OCI-LY7 (cell line): Measurements from ENCODE around the gene RHBDD1. TPM values are rescaled to one million over a fixed set of nuclear protein-coding genes. Genes with fewer than 3 reads are reported as not detected.

Experiments
- BruUV-seq: library from RNA; stranded (reverse); fragments of 400-500 nt; replicated peaks from 2 replicates; lab custom pipeline; 2021; lab: Mats Ljungman, UMichigan
- CTCF ChIA-PET: fragments of 300-600 bp; sonication (Branson Sonifier 250); formaldehyde crosslinking; loops from one replicate; lab custom pipeline; 2022; ENCODE audit warnings: antibody characterized with exemption; ENCODE audit not compliant: unreplicated experiment; lab: Charles Lee
- POLR2A ChIA-PET: fragments of 300-600 bp; sonication (Branson Sonifier 250); formaldehyde crosslinking; loops from one replicate; lab custom pipeline; 2022; ENCODE audit warnings: antibody characterized with exemption; lab: Charles Lee
- DNase-seq: peaks from one replicate; pipeline ENCODE4 v3.0.0-alpha.2; 2015; ENCODE audit warnings: low spot score
- H2AFZ ChIP-seq: fragments of 200-600 bp; sonication (generic), shearing (Covaris generic); 2 replicates; pipeline ENCODE4 v1.6.1; 2014; ENCODE audit warnings: mild to moderate bottlenecking, antibody characterized with exemption, low read length, moderate library complexity
- H3K27ac ChIP-seq: fragments of 200-600 bp; sonication (generic); 2 replicates; pipeline ENCODE4 v1.5.1; 2014; ENCODE audit warnings: mixed run types, low read depth, mild to moderate bottlenecking, moderate library complexity, low read length, inconsistent platforms; ENCODE audit not compliant: poor library complexity, severe bottlenecking
- H3K36me3 ChIP-seq: fragments of 200-600 bp; sonication (generic); 2 replicates; pipeline ENCODE4 v1.6.1; 2014; ENCODE audit warnings: mild to moderate bottlenecking, antibody characterized with exemption, low read length, moderate library complexity, mixed read lengths; ENCODE audit not compliant: insufficient read depth
- H3K4me1 ChIP-seq: fragments of 200-600 bp; sonication (generic); 2 replicates; pipeline ENCODE4 v1.5.1; 2014; ENCODE audit warnings: mild to moderate bottlenecking, low read length; ENCODE audit not compliant: insufficient read depth, poor library complexity, severe bottlenecking
- H3K4me2 ChIP-seq: fragments of 200-600 bp; sonication (generic); 2 replicates; pipeline ENCODE4 v1.6.1; 2014; ENCODE audit warnings: mild to moderate bottlenecking, low read length
- H3K4me3 ChIP-seq: fragments of 200-600 bp; sonication (generic); 2 replicates; pipeline ENCODE4 v1.5.1; 2014; ENCODE audit warnings: mild to moderate bottlenecking, low read depth, low read length; ENCODE audit not compliant: poor library complexity, severe bottlenecking
- H3K79me2 ChIP-seq: fragments of 200-600 bp; sonication (generic); 2 replicates; pipeline ENCODE4 v1.6.1; 2016; ENCODE audit warnings: low read depth, mild to moderate bottlenecking, low read length, moderate library complexity, mixed read lengths; ENCODE audit not compliant: insufficient read depth
- H3K9me2 ChIP-seq: fragments of 200-600 bp; sonication (generic); 2 replicates; pipeline ENCODE4 v1.6.1; 2016; ENCODE audit warnings: mild to moderate bottlenecking, low read length, mixed read lengths; ENCODE audit not compliant: insufficient read depth
- H3K9me3 ChIP-seq: fragments of 200-600 bp; sonication (generic); 2 replicates; pipeline ENCODE4 v1.6.1; 2014; ENCODE audit warnings: mild to moderate bottlenecking, mixed run types, low read length, mixed read lengths
- H4K20me1 ChIP-seq: fragments of 200-600 bp; sonication (generic); 2 replicates; pipeline ENCODE4 v1.6.1; 2014; ENCODE audit warnings: mild to moderate bottlenecking, antibody characterized with exemption, low read length, moderate library complexity, mixed read lengths; ENCODE audit not compliant: insufficient read depth
- EZH2phosphoT487 ChIP-seq: fragments of 200-600 bp; sonication (generic); IDR thresholded peaks from 2 replicates; pipeline ENCODE4 v1.6.1; 2018; ENCODE audit warnings: low read depth, borderline replicate concordance, mild to moderate bottlenecking, mixed run types, antibody characterized with exemption, low read length, moderate library complexity, mixed read lengths
- intact Hi-C: fragments of 100-400 bp; cut with micrococcal nuclease; formaldehyde crosslinking; loops from one replicate; pipeline ENCODE4 v1.10.0; 2022; ENCODE audit not compliant: unreplicated experiment
- total RNA-seq, 2 experiments: library from RNA; depleted of rRNA in 1 of 2; stranded (reverse); fragments of >200 nt in 1 of 2; shearing (Covaris generic) in 1 of 2; gene quantifications; 2 replicates each; pipeline ENCODE4 v1.2.3, GENCODE V29; 2014 to 2022
- TF ChIP-seq, protein P1 (sequence below): fragments of 200-600 bp; sonication (generic); conservative IDR thresholded peaks from 2 replicates; pipeline ENCODE4 v1.5.1; 2014; ENCODE audit warnings: mild to moderate bottlenecking, antibody characterized with exemption, low read length, moderate library complexity, mixed read lengths

Gene RHBDD1
- total RNA-seq, 2 experiments from 2014 or later, result 40.8 to 80.3 TPM

DNA sequence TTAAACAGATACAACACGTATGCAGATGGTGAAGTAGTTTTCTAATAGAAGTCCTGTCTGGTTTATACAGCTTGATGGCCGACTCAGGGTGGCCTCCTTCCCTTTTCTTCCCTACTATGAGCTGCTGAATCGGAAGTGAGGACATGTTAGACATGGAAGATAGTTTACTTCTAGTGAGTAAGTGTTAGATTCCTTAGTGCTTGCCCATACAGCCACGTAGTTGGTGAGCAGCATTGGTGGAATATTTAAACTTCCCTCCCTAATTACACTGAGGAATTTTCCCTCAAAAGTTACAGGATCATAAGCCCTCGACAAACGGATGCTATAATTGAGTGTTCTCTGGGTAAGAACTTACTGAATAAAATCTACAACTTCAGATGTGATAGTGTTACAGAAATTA is 52.1 kb downstream of the RHBDD1 start:
- H2AFZ ChIP-seq, result no peak overlapping the region
- TF ChIP-seq, protein P1, sequence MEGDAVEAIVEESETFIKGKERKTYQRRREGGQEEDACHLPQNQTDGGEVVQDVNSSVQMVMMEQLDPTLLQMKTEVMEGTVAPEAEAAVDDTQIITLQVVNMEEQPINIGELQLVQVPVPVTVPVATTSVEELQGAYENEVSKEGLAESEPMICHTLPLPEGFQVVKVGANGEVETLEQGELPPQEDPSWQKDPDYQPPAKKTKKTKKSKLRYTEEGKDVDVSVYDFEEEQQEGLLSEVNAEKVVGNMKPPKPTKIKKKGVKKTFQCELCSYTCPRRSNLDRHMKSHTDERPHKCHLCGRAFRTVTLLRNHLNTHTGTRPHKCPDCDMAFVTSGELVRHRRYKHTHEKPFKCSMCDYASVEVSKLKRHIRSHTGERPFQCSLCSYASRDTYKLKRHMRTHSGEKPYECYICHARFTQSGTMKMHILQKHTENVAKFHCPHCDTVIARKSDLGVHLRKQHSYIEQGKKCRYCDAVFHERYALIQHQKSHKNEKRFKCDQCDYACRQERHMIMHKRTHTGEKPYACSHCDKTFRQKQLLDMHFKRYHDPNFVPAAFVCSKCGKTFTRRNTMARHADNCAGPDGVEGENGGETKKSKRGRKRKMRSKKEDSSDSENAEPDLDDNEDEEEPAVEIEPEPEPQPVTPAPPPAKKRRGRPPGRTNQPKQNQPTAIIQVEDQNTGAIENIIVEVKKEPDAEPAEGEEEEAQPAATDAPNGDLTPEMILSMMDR, result no peak
- TF ChIP-seq EZH2phosphoT487, result no peak
- intact Hi-C loops, result no loop called here
- H3K79me2 ChIP-seq, result no peaks in the 10 kb centered on the region
- H3K27ac ChIP-seq, result no peak overlapping the region
- H3K36me3 ChIP-seq, result peaks cover 26% of the 10 kb centered on the region
- no peaks in the 10 kb centered on the region for H4K20me1 ChIP-seq
- ChIA-PET CTCF (no interaction called here), POLR2A (no interaction called here)
- H3K4me3 ChIP-seq, result no peak overlapping the region
- no TSS peak for BruUV-seq
- H3K9me3 ChIP-seq, result no peaks in the 10 kb centered on the region
- peaks cover 8% of the 10 kb centered on the region for H3K4me1 ChIP-seq
- DNase-seq, result no peak
- no peaks in the 10 kb centered on the region for H3K9me2 ChIP-seq
- H3K4me2 ChIP-seq, result no peak overlapping the region

DNA sequence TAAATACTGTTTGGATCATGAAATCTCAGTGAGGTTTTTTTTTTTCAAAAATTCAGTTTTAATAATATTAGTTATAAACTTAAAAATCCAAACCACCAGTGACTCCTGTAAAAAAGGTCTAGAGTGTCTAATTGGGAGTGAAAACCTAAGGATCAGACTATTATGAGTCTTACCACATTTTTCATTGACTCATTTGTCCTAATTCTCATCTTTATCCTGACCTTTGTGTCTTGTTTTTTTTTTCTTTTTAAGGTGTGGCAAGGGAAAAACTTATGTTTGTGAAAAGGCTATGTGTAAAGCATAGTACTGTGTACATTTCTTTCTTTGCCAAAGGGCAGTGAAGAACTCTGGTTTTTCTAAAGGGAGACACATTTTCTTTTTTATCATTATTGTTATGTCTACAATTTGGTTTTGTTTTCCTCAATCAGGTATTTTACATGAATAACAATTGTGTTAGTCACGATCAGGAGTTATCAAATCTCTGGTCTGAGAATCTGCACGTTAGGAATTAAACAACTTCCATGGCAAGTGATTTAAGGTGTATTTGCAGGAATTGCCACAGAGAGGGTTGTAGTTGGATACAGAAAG is 52.6 kb downstream of the RHBDD1 start:
- Histone ChIP-seq H3K4me2 (no peak overlapping the region), H4K20me1 (no peaks in the 10 kb centered on the region), H3K9me3 (no peaks in the 10 kb centered on the region), H3K4me3 (no peak overlapping the region), H3K9me2 (no peaks in the 10 kb centered on the region), H3K27ac (no peak overlapping the region), H3K36me3 (peaks cover 28% of the 10 kb centered on the region), H3K79me2 (no peaks in the 10 kb centered on the region), H2AFZ (no peak overlapping the region), H3K4me1 (peaks cover 8% of the 10 kb centered on the region)
- intact Hi-C loops, result no loop called here
- ChIA-PET CTCF (no interaction called here), POLR2A (interaction anchor here (4.4 kb wide), 1 partner anchor 14 kb away, joined by 25 read pairs; no protein-coding TSS in a partner anchor)
- TF ChIP-seq, protein P1, result no peak
- no TSS peak for BruUV-seq
- no peak for DNase-seq

- Histone ChIP-seq H3K36me3 (peaks cover 29% of the 10 kb centered on the region), H3K4me3 (no peak overlapping the region), H3K79me2 (no peaks in the 10 kb centered on the region), H3K9me2 (no peaks in the 10 kb centered on the region), H3K27ac (no peak overlapping the region), H4K20me1 (no peaks in the 10 kb centered on the region), H3K9me3 (no peaks in the 10 kb centered on the region), H2AFZ (no peak overlapping the region), H3K4me1 (peaks cover 8% of the 10 kb centered on the region), H3K4me2 (no peak overlapping the region)
- TF ChIP-seq, protein P1, result no peak
- TF ChIP-seq EZH2phosphoT487, result no peak
- CTCF ChIA-PET, result no interaction called here
- DNase-seq, result no peak
- no TSS peak for BruUV-seq
- intact Hi-C loops, result no loop called here
- POLR2A ChIA-PET, result interaction anchor here (4.4 kb wide), 1 partner anchor 13 kb away, joined by 25 read pairs; no protein-coding TSS in a partner anchor
Observed at GRCh38 chr2:226888971-226889370, 53.1 kb downstream of the RHBDD1 start.
